Measurements from ENCODE around the gene CA10. TPM values are rescaled to one million over a fixed set of nuclear protein-coding genes. Genes with fewer than 3 reads are reported as not detected.

CA10 gene
- total and polyA plus RNA-seq, 2 experiments from 2014 or later: 0.33 TPM; not detected in 1

GRCh38 chr17:51857052-51857597 is 301.4 kb downstream of the CA10 start:
- no peak for TF ChIP-seq EZH2phosphoT487 (IDR thresholded peaks at IDR 0.05; ENCODE audit: low read depth, severe bottlenecking, unreplicated experiment)
- no peak for TF ChIP-seq EZH2 (IDR thresholded peaks at IDR 0.05; ENCODE audit: borderline replicate concordance)
- no peak for TF ChIP-seq CTCF (IDR thresholded peaks at IDR 0.05; ENCODE audit: poor library complexity)
- no peak overlapping the region for H3K4me3 ChIP-seq
- WGBS (ENCODE audit: low lambda C conversion rate, missing lambda C conversion rate): 74% methylated on average over 6 of the region's 6 CpGs
- DNase-seq (ENCODE audit: low spot score): no peak
- H3K9me3 ChIP-seq (ENCODE audit: low read depth): no peaks in the 10 kb centered on the region
- no peaks in the 10 kb centered on the region for H3K79me2 ChIP-seq
- peaks cover 9% of the 10 kb centered on the region for H3K4me1 ChIP-seq (ENCODE audit: insufficient read depth)
- H3K4me2 ChIP-seq: no peak overlapping the region
- H3K27me3 ChIP-seq: no peaks in the 10 kb centered on the region
- H3K36me3 ChIP-seq (replicated peaks; ENCODE audit: insufficient read depth, low read depth): no peaks in the 10 kb centered on the region
- H3K27ac ChIP-seq: no peak overlapping the region
- H2AFZ ChIP-seq: no peak overlapping the region
- H3K9me2 ChIP-seq (replicated peaks; ENCODE audit: insufficient read depth): no peaks in the 10 kb centered on the region
- no peaks in the 10 kb centered on the region for H4K20me1 ChIP-seq (ENCODE audit: insufficient read depth, poor library complexity, severe bottlenecking)

- Histone ChIP-seq H3K4me1 (ENCODE audit: insufficient read depth) (peaks cover 9% of the 10 kb centered on the region), H3K9me3 (ENCODE audit: low read depth) (no peaks in the 10 kb centered on the region), H4K20me1 (ENCODE audit: insufficient read depth, poor library complexity, severe bottlenecking) (no peaks in the 10 kb centered on the region), H3K9me2 (replicated peaks; ENCODE audit: insufficient read depth) (no peaks in the 10 kb centered on the region), H3K4me3 (no peak overlapping the region), H2AFZ (no peak overlapping the region), H3K4me2 (no peak overlapping the region), H3K27ac (no peak overlapping the region), H3K79me2 (no peaks in the 10 kb centered on the region), H3K27me3 (no peaks in the 10 kb centered on the region), H3K36me3 (replicated peaks; ENCODE audit: insufficient read depth, low read depth) (no peaks in the 10 kb centered on the region)
- TF ChIP-seq CTCF (IDR thresholded peaks at IDR 0.05; ENCODE audit: poor library complexity): no peak
- TF ChIP-seq EZH2 (IDR thresholded peaks at IDR 0.05; ENCODE audit: borderline replicate concordance): no peak
- TF ChIP-seq EZH2phosphoT487 (IDR thresholded peaks at IDR 0.05; ENCODE audit: low read depth, severe bottlenecking, unreplicated experiment): no peak
- peak; percentile 17 for DNase-seq (ENCODE audit: low spot score)
- WGBS (ENCODE audit: low lambda C conversion rate, missing lambda C conversion rate): 53% methylated on average over 3 of the region's 3 CpGs
Observed at GRCh38 chr17:51855806-51856205, 302.7 kb downstream of the CA10 start.

- Histone ChIP-seq H3K79me2 (no peaks in the 10 kb centered on the region), H3K9me2 (replicated peaks; ENCODE audit: insufficient read depth) (no peaks in the 10 kb centered on the region), H3K4me2 (no peak overlapping the region), H3K4me3 (no peak overlapping the region), H3K36me3 (replicated peaks; ENCODE audit: insufficient read depth, low read depth) (no peaks in the 10 kb centered on the region), H3K27me3 (peaks cover 5% of the 10 kb centered on the region), H2AFZ (no peak overlapping the region), H4K20me1 (ENCODE audit: insufficient read depth, poor library complexity, severe bottlenecking) (no peaks in the 10 kb centered on the region), H3K27ac (no peak overlapping the region), H3K4me1 (ENCODE audit: insufficient read depth) (peaks cover 9% of the 10 kb centered on the region), H3K9me3 (ENCODE audit: low read depth) (no peaks in the 10 kb centered on the region)
- peak; percentile 16 for DNase-seq (ENCODE audit: low spot score)
- WGBS (ENCODE audit: low lambda C conversion rate, missing lambda C conversion rate): 50% methylated on average over 5 of the region's 5 CpGs
- no peak for TF ChIP-seq CTCF (IDR thresholded peaks at IDR 0.05; ENCODE audit: poor library complexity)
- TF ChIP-seq EZH2phosphoT487 (IDR thresholded peaks at IDR 0.05; ENCODE audit: low read depth, severe bottlenecking, unreplicated experiment): no peak
- TF ChIP-seq EZH2 (IDR thresholded peaks at IDR 0.05; ENCODE audit: borderline replicate concordance): no peak
Observed at GRCh38 chr17:51853857-51854256, 304.7 kb downstream of the CA10 start.

- no peak for DNase-seq (ENCODE audit: low spot score)
- H3K4me3 ChIP-seq: no peak overlapping the region
- H3K9me3 ChIP-seq (ENCODE audit: low read depth): no peaks in the 10 kb centered on the region
- peaks cover 9% of the 10 kb centered on the region for H3K4me1 ChIP-seq (ENCODE audit: insufficient read depth)
- TF ChIP-seq EZH2phosphoT487 (IDR thresholded peaks at IDR 0.05; ENCODE audit: low read depth, severe bottlenecking, unreplicated experiment) (no peak), EZH2 (IDR thresholded peaks at IDR 0.05; ENCODE audit: borderline replicate concordance) (no peak), CTCF (IDR thresholded peaks at IDR 0.05; ENCODE audit: poor library complexity) (no peak)
- no peaks in the 10 kb centered on the region for H3K9me2 ChIP-seq (replicated peaks; ENCODE audit: insufficient read depth)
- peaks cover 5% of the 10 kb centered on the region for H3K27me3 ChIP-seq
- H3K79me2 ChIP-seq: no peaks in the 10 kb centered on the region
- no peaks in the 10 kb centered on the region for H4K20me1 ChIP-seq (ENCODE audit: insufficient read depth, poor library complexity, severe bottlenecking)
- H2AFZ ChIP-seq: no peak overlapping the region
- no peaks in the 10 kb centered on the region for H3K36me3 ChIP-seq (replicated peaks; ENCODE audit: insufficient read depth, low read depth)
- no peak overlapping the region for H3K27ac ChIP-seq
- H3K4me2 ChIP-seq: no peak overlapping the region
Observed at GRCh38 chr17:51852603-51853002, 305.9 kb downstream of the CA10 start.
